ENCODE data around the gene ZC3H10.

The ZC3H10 gene

DNA sequence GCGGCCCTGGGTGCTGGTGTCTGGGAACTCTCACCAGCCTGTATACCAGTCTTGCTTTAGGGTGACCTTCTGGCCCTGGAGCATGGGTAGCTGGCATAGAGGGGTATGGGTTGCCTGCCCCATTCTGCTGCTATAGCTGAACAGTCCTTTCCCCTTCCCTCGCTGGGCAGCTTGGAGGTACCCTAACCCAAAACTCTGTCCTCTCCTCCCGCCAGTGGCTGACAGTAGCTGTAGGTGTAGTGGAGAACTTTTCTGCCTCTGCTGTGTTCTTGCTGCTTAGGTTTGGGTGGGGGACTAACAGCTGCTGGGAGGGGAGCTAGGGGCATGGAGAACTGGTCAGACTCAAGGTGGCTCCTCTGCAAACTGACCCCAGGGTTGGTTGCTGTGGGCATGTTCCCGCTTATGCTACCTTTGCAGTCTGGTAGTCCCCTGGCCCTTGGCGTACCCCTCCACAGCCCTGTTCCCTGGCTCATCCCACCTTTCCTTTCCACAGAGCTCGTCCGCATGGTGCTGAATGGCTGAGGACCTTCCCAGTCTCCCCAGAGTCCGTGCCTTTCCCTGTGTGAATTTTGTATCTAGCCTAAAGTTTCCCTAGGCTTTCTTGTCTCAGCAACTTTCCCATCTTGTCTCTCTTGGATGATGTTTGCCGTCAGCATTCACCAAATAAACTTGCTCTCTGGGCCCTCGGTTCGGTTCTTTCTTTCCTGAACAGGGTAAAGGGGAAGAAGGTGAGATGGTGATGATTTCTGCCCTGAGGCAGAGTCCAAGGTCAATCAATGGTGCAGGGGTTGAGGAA, 43.0 kb downstream of the ZC3H10 start:
- Mint-ChIP-seq H3K4me1 (ENCODE audit: low read depth) (peaks cover 35% of the 10 kb centered on the region), H3K27ac (peak overlapping the region; percentile 99), H3K27me3 (ENCODE audit: low read depth) (no peaks in the 10 kb centered on the region), H3K4me3 (peak overlapping the region; percentile 99), H3K36me3 (ENCODE audit: low read depth) (peaks cover 64% of the 10 kb centered on the region), H3K9me3 (no peaks in the 10 kb centered on the region)

DNA sequence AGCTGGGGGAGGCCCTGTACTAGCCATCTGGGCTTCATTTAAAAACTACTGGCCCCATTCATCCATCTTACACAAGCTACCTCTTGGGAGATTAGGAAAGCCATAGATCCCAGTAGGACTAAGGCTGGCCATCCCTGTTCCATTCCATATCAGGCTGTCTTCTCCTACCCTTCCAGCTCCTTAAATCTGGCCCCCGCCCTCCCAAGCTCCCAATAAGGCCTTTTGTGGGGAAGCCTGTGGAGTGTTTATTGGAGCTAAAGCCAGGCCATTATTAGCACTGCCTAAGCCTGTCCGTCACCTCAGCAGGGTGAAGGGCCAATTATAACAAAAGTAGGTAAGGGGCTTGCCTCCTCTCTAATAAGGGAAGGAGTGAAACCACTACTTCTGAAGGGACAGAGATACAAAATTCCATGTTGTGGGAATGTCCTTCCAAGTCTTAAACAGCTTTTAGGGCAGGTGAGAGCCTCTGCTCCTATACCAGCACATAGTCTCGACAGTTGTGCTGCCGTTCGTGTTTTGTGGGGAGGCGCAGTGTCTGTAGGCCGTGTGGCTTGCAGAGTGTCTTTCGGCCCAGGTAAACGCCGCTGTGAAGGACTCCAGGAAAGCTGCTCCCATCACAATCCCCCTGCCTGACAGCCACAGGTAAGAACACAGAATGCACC, 43.8 kb downstream of the ZC3H10 start:
- Mint-ChIP-seq H3K27me3 (ENCODE audit: low read depth) (no peaks in the 10 kb centered on the region), H3K9me3 (no peaks in the 10 kb centered on the region), H3K4me3 (peak overlapping the region; percentile 59), H3K36me3 (ENCODE audit: low read depth) (peaks cover 64% of the 10 kb centered on the region), H3K4me1 (ENCODE audit: low read depth) (peaks cover 35% of the 10 kb centered on the region), H3K27ac (peak overlapping the region; percentile 79)

DNA sequence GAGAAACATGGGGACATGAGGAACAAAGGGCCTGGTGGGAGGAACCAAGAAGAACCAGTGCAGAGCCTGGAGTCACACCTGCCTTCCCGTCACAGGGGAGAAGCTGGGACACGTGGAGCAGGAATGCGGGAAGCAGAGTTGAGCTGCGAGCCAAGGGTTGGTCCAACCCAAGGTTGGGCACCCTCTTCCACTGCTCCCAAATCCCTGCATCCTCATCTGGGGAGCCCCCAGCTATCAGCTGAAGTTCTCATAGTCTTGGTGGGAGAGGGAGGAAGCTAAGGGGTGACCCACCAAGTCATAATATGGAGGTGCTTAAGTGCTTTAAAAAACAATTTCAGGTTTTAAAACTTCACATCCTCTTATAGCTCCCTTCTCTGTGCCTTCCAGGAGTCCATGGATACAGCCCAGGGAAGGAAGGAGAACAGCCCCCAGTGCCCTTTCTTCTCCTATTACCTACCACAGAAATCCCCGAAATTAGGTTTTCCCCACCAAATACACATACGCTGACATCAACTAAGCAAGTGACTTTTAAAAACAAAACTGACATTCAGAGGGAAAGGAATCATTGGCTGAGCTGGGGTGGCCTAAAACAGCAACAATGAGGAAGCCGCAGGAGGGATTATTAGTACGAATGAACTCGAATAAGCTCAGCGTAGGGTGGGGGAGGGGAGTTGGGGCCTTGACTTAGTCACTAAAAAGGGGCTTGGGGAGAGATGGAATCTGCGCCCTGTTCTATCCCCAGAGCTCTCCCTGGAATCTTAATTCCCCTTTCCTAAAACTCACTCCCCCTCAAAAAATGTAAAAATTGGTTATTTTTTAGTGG, 44.6 kb downstream of the ZC3H10 start:
- H3K9me3 Mint-ChIP-seq: no peaks in the 10 kb centered on the region
- H3K27me3 Mint-ChIP-seq (ENCODE audit: low read depth): no peaks in the 10 kb centered on the region
- H3K4me3 Mint-ChIP-seq: no peak overlapping the region
- H3K4me1 Mint-ChIP-seq (ENCODE audit: low read depth): peaks cover 31% of the 10 kb centered on the region
- H3K27ac Mint-ChIP-seq: peak overlapping the region; percentile 36
- peaks cover 66% of the 10 kb centered on the region for H3K36me3 Mint-ChIP-seq (ENCODE audit: low read depth)

DNA sequence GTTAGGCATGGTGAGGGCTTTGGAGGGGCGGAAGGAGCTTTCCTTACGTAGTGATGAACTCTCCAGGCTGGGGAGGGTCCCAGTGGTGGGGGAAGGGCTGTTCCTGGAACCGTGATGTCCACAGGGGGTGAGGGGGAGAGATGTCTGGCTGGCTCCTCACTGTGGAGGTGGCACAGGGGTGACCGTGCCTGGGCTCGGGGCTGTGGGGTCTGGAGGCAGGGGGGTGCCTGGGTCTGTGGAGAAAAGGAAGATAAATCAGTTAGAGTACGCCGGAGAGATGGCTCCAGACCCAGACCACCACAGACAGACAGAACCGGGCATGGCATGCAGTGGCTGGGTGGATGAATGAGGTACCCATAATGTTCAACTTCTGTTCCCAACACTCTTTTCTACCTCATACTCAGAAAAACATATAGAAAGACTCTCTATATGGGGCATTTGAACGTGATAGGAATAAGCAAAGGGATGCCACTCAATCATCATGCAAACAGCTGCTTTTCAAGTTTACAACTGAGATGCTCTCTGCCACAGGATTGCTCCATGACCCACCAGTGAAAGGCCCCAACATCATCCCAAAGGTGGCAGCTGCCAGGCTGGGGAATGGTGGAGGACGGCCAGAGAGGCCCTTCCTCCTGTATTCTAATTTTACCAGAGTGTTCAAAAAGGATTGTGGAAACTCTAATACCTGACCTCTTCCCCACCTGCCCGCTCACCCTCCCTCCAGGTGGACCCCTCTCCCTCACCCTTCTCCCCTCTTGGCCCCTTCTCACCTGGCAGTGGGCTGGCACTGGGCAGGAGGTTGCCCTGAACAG, 45.7 kb downstream of the ZC3H10 start:
- Mint-ChIP-seq H3K27ac (no peak overlapping the region), H3K4me3 (no peak overlapping the region), H3K4me1 (ENCODE audit: low read depth) (peaks cover 31% of the 10 kb centered on the region), H3K36me3 (ENCODE audit: low read depth) (peaks cover 67% of the 10 kb centered on the region), H3K9me3 (no peaks in the 10 kb centered on the region), H3K27me3 (ENCODE audit: low read depth) (no peaks in the 10 kb centered on the region)

DNA sequence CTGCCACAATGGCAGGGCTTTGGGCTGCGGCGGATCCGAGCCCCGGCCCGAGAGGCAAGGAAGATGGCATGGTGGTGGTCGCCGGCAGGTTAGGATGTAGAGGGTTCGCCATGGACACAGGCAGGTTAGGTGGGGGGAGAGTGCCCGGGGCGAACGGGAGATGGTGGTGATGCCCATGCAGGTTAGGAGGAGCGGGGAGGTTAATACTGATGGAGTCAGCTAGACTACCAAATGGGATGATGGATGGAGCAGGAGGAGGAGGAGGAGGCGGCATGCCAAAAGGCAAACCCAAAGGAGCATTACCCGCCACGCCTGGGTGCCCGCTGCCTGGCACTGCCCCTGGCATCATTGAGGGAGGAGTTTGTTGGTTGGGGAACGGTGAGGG, 46.3 kb downstream of the ZC3H10 start:
- Mint-ChIP-seq H3K4me1 (ENCODE audit: low read depth) (peaks cover 28% of the 10 kb centered on the region), H3K36me3 (ENCODE audit: low read depth) (peaks cover 63% of the 10 kb centered on the region), H3K9me3 (no peaks in the 10 kb centered on the region), H3K4me3 (no peak overlapping the region), H3K27me3 (ENCODE audit: low read depth) (no peaks in the 10 kb centered on the region), H3K27ac (no peak overlapping the region)

DNA sequence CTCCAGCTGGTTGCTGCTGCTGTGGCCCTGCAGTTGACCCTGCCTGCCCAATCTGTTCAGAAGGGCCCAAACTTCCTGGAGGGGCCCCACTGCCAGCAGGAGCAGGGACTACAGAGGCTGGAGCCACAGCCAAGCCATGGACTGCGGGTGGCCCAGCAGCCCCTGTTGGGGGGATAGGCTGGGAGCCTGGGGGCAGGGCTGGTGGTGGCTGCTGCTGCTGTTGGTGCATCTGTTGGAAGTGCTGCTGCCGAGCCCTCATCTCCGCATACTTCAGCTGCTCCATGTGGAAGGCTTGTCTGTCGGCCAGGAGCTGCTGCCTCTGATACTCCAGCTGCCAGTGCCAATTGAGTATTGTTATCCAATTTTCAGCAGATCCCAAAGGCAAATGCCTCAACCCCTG, 47.3 kb downstream of the ZC3H10 start:
- peaks cover 62% of the 10 kb centered on the region for H3K36me3 Mint-ChIP-seq (ENCODE audit: low read depth)
- H3K27ac Mint-ChIP-seq: no peak overlapping the region
- peaks cover 21% of the 10 kb centered on the region for H3K4me1 Mint-ChIP-seq (ENCODE audit: low read depth)
- no peak overlapping the region for H3K4me3 Mint-ChIP-seq
- H3K9me3 Mint-ChIP-seq: no peaks in the 10 kb centered on the region
- H3K27me3 Mint-ChIP-seq (ENCODE audit: low read depth): no peaks in the 10 kb centered on the region

DNA sequence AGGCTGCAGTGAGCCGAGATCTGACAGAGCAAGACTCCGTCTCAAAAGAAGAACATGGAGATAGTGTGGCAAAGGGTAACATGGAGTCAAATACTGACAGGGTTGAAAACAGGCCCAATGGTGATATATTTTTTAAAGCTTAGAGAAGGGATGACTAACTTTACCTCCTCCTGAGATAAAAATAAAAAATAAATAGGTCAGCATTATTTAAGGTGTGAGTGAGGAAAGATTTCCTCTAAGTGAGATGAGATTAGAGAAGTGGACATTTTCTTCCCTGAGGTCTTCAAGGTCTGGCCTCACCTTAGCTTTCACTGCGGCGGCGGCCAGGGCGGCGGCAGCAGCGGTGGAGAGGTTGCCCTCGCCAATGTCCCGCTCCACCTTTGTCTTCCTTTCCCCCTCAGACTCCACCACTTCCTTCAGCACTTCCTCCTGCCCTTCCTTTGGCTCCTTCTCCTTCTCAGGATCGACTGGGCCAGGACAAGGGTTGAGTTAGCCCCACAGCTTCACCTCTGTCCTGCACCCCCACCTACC, 51.2 kb downstream of the ZC3H10 start:
- H3K27me3 Mint-ChIP-seq (ENCODE audit: low read depth): no peaks in the 10 kb centered on the region
- H3K27ac Mint-ChIP-seq: no peak overlapping the region
- peaks cover 53% of the 10 kb centered on the region for H3K36me3 Mint-ChIP-seq (ENCODE audit: low read depth)
- no peaks in the 10 kb centered on the region for H3K9me3 Mint-ChIP-seq
- H3K4me3 Mint-ChIP-seq: no peak overlapping the region
- peaks cover 2% of the 10 kb centered on the region for H3K4me1 Mint-ChIP-seq (ENCODE audit: low read depth)

DNA sequence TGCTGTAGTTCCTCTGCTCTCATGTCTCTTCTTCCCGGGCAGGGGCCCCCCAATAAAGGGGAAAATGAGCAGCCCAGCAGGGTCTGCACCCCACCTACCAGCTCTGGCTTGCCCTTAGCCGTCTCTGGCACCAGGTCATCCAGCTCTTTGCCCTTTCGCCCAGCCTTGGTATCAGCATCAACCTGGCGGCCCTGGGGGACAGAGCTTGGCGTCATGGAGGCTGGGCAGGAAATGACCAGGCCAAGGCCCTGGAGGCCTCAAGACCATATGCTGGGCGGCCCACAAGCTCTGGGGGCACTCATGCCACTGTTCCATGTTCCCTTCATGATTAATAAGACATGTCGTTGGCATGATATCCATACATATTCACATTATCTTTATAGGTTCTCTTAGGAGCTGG, 54.8 kb downstream of the ZC3H10 start:
- Mint-ChIP-seq H3K4me3 (no peak overlapping the region), H3K4me1 (ENCODE audit: low read depth) (peaks cover 2% of the 10 kb centered on the region), H3K27me3 (ENCODE audit: low read depth) (no peaks in the 10 kb centered on the region), H3K36me3 (ENCODE audit: low read depth) (peaks cover 64% of the 10 kb centered on the region), H3K27ac (no peak overlapping the region), H3K9me3 (no peaks in the 10 kb centered on the region)

Measured in T-helper 1 cell treated with Interleukin-12 subunit alpha and Interleukin-12 subunit beta and Interleukin-4 antibody, amounts not matched to agents 30 μg/mL and 1 μg/mL, for 36 hours (primary cell).